AG10803 (cell line): ENCODE results near the gene CAMTA2.

Experiments
- DNase-seq: peaks from one replicate; pipeline ENCODE4 v3.0.0; 2010; ENCODE audit warnings: low read depth
- H3K4me3 ChIP-seq: 2 replicates; pipeline ENCODE4 v1.5.1; 2011; ENCODE audit warnings: mild to moderate bottlenecking, low read length, control low read depth
- TF ChIP-seq, protein P1 (sequence below): conservative IDR thresholded peaks from 2 replicates; pipeline ENCODE4 v1.5.1; 2011; ENCODE audit warnings: mild to moderate bottlenecking, low read length, control low read depth, inconsistent platforms

CAMTA2 gene

DNA sequence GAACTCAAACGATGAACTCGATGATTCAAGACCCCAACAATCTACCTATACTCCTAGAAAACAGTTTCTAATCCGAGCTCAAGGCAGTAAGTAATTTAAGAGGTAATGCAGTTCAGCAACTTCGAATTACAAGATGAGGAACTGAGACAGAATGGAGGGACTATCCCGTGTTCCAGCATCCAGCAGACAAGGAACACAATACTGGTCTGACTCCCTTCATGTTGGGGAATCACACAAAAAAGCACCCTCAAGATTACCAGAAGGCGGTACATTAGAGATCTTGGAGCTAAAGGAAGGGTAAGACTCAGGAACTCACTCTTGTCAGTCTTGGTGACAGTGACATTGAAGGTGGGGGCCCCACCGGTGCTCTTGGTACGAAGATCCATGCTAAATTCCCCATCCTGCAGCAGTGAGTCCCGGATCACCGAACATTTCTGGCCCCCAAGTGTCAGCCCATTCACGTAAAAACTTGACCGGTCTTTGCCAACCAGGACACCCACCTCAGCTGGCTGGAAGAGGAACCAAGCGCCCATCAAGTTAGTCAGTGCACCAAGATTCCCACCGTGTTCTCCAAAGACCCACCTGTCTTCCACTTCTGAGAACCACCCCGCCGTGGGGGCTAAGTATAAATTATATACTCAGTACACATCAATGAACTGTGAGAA, 41.0 kb downstream of the CAMTA2 start:
- no peak for DNase-seq
- TF ChIP-seq, protein P1, sequence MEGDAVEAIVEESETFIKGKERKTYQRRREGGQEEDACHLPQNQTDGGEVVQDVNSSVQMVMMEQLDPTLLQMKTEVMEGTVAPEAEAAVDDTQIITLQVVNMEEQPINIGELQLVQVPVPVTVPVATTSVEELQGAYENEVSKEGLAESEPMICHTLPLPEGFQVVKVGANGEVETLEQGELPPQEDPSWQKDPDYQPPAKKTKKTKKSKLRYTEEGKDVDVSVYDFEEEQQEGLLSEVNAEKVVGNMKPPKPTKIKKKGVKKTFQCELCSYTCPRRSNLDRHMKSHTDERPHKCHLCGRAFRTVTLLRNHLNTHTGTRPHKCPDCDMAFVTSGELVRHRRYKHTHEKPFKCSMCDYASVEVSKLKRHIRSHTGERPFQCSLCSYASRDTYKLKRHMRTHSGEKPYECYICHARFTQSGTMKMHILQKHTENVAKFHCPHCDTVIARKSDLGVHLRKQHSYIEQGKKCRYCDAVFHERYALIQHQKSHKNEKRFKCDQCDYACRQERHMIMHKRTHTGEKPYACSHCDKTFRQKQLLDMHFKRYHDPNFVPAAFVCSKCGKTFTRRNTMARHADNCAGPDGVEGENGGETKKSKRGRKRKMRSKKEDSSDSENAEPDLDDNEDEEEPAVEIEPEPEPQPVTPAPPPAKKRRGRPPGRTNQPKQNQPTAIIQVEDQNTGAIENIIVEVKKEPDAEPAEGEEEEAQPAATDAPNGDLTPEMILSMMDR: no peak
- H3K4me3 ChIP-seq: peak overlapping the region; percentile 97

DNA sequence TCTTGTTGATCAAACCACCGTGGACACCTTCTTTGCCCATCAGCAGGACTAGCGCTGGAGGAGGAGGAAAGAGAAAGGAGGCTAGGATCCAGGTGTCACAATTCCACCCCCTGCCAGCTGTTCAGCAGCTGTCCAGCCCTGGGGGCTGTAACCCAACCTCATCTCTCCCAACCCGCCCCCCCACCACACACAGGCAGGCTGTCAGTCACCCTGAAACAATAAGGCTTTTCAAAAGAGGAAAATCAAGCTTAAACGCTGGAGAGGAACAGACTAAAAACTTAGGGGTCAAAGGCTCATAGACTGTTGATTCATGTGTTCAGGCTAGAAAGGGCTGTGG, 41.6 kb downstream of the CAMTA2 start:
- TF ChIP-seq, protein P1: no peak
- DNase-seq: no peak

DNA sequence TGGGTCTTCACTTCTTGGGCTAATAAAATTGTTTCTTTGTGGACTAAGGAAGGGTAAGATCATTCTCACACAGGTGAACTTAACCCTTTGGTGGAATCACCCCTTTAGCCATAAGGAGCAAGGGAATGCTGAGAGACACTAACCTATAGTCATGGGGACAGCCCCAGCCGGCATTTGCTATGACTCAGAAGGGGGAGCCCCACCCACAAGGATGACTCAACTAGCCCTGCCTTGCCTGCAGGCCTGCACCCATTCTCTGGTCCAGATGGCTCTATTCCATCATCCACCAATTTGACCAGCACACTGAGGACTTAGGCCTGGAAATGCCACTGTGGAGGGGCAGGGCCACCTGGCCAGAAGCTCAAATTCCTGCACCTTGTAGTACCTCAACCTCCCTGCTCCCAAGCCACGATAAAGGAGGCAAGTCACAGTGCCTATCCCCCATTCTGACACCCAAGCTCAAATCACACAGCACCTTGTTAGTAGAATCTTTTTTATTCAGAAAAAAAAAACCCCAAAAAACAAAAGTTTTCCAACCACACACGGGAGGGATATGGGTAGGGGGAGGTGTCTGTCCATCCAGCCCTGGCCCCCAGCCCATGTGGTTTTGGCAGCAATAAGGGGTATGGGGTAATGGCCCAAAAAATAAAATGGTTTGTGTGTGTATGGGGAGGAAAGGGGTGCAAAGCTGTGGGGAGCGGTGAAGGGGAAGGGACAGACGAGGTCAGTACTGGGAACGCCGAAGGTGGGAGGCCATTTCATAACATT, 42.1 kb downstream of the CAMTA2 start:
- TF ChIP-seq, protein P1: no peak
- H3K4me3 ChIP-seq: peak overlapping the region; percentile 97

More for the DNA sequence above, 41.6 kb downstream of the CAMTA2 start:
- H3K4me3 ChIP-seq: peak overlapping the region; percentile 97

DNA sequence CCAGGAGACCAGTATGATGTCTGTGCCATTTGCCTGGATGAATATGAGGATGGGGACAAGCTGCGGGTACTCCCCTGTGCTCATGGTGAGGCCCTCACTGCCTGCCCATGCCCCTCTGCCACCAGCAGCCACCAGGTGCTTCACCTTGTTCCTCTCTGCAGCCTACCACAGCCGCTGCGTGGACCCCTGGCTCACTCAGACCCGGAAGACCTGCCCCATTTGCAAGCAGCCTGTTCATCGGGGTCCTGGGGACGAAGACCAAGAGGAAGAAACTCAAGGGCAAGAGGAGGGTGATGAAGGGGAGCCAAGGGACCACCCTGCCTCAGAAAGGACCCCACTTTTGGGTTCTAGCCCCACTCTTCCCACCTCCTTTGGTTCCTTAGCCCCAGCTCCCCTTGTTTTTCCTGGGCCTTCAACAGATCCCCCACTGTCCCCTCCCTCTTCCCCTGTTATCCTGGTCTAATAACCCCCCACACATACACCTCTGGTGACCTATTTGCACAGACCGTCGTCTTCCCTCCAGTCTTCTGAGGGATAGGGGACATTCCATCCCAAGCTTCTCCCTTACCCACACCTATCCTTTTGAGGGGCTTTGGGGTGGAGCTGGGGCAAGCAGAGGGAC, 42.8 kb downstream of the CAMTA2 start:
- TF ChIP-seq, protein P1: no peak
- H3K4me3 ChIP-seq: peak overlapping the region; percentile 97
- DNase-seq: no peak

More for the DNA sequence above, 42.1 kb downstream of the CAMTA2 start:
- DNase-seq: peak; percentile 91

DNA sequence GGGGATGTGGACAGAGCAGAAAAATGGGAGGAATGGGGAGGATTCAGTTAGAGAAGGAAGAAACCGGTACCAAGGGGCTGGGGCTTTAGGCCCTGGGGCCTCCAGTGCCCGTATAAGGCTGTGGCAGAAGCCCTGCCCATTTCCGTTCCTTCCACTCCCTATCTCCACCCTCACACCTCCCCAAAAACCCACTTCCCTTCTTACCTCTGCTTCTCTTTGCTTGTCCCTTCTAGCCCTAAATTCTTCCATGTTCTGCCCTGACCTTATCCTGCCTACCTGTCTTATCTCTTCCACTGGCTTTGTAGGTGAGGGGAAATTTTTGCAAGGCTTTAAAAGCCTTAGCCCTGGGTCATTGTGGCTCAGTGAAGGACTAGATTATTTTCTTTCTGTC, 43.3 kb downstream of the CAMTA2 start:
- no peak overlapping the region for H3K4me3 ChIP-seq
- TF ChIP-seq, protein P1: no peak
- no peak for DNase-seq

DNA sequence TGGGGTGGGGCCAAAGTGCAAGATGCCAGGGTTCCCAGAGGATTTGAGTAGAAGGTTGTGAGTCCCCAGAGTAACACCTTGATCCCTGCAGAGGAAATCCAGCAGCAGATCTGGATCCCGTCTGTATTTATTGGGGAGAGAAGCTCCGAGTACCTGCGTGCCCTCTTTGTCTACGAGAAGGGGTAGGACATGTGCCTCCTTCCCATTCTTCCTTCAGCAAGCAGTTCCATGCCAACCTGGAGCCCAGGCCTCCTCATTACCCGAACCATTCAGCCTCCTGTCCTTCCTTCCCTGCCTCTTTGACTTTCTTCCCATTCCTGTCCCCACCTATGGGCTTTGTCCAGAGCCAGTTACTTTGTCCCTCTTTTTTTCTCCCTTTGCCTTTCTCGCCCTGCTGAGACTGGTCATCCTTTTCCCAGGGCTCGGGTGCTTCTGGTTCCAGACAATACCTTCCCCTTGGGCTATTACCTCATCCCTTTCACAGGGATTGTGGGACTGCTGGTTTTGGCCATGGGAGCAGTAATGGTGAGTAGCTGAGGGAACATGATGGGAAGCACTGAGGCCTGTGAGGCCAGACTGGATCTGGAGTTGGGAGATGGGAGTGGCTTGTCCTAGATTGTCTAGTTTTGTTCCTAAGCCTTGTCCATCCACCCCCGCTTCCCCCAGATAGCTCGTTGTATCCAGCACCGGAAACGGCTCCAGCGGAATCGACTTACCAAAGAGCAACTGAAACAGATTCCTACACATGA, 44.5 kb downstream of the CAMTA2 start:
- no peak for DNase-seq
- H3K4me3 ChIP-seq: no peak overlapping the region

More for the DNA sequence above, 44.5 kb downstream of the CAMTA2 start:
- TF ChIP-seq, protein P1: no peak
